ENCODE results near the gene MCEMP1.

DNA sequence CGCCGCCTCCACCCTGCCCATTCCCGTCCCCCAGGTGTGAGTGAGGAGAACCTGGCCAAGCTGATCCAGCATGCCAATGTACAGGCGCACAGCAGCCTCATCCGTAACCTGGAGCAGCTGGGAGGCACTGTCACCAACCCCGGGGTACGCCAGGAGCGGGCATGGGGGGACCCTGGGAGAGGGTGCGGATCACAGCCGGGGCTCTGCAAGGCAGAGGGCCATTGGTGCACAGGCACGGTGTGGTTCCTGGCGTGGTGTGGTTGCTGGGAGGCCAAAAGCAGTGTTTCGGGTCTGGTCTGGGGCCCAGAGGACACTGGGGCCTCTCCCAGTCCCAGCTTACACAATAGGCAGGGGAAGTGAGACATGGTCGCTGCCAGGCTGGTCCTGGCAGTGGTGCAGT, 31.7 kb upstream of the MCEMP1 start:
- TF ChIP-seq, protein P1, sequence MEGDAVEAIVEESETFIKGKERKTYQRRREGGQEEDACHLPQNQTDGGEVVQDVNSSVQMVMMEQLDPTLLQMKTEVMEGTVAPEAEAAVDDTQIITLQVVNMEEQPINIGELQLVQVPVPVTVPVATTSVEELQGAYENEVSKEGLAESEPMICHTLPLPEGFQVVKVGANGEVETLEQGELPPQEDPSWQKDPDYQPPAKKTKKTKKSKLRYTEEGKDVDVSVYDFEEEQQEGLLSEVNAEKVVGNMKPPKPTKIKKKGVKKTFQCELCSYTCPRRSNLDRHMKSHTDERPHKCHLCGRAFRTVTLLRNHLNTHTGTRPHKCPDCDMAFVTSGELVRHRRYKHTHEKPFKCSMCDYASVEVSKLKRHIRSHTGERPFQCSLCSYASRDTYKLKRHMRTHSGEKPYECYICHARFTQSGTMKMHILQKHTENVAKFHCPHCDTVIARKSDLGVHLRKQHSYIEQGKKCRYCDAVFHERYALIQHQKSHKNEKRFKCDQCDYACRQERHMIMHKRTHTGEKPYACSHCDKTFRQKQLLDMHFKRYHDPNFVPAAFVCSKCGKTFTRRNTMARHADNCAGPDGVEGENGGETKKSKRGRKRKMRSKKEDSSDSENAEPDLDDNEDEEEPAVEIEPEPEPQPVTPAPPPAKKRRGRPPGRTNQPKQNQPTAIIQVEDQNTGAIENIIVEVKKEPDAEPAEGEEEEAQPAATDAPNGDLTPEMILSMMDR (IDR thresholded peaks at IDR 0.05; ENCODE audit: borderline replicate concordance, extremely low read depth, low read length, poor library complexity, severe bottlenecking): no peak
- TF ChIP-seq EZH2 (IDR thresholded peaks at IDR 0.05; ENCODE audit: borderline replicate concordance, low read depth, low read length, severe bottlenecking): no peak

Measured in DND-41 (cell line).